NCI-H2171 treated with DMSO at 0.1 percent for 48 hours (cell line): Measurements from ENCODE around the gene ROR2.

Experiments
- DNase-seq: peaks from one replicate; lab custom pipeline; 2025; lab: John Stamatoyannopoulos, UW

Gene ROR2

DNA sequence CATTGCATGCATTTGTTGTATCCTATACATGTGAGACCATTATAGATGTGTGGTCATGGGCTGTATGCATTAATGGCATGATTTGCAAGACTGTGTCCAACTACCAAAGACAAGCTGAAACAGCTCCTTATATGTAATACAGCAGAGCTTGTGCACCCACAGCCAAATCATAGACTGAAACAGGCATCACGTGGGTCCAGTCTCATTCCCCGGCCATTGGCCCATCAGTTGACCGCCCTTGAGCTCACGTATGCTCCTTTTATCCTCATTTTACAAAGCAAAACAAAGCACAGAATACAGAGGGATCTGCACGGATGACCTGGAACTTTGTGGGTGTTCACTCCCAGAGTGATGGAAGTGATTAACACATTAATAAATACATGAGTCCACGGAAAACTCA, 109.1 kb downstream of the ROR2 start:
- DNase-seq = no peak

DNA sequence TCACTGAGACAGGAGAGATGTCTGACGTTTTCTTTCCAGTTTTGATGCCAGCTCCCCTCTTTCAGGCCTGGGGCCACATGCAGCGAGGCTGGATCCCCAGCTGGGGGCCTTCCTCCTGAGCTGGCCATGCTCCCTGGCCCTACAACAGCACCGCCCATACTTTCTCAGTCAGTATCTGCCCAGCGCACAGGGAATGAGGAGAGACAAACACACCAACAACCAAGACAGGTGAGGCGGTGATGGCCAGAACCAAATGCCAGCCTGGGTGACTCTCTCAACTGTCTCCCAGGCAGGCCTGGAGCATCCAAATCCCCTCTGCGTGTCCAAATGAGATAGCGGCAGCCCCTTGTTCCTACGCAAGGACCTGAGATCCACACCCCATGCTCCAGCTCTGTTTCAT, 109.6 kb downstream of the ROR2 start:
- no peak for DNase-seq

DNA sequence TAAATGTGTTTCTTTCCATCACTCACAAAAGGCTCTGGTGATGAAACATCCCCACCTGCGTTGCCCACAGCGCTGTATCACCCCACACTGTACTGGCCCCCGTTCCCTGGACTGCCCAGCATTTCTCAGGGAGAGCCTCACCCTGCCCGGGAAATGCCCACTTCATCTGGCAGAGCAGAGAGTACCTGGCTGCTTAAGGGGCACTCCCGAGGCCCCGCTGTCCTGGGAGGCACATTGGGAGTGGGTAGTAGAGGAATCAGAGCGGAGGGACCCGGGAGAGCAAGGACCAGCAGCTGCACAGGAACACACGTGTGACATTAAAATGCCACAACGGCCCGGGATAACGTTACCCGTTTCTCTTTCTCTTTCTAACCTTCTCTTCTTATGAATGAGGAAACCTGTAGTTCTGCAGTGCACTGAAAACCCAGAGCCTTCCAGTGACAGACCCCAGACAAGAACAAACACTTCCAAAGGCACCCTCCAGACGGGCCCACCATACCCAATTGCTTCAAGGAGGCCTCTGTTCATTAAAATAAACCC, 110.0 kb downstream of the ROR2 start:
- DNase-seq = no peak

DNA sequence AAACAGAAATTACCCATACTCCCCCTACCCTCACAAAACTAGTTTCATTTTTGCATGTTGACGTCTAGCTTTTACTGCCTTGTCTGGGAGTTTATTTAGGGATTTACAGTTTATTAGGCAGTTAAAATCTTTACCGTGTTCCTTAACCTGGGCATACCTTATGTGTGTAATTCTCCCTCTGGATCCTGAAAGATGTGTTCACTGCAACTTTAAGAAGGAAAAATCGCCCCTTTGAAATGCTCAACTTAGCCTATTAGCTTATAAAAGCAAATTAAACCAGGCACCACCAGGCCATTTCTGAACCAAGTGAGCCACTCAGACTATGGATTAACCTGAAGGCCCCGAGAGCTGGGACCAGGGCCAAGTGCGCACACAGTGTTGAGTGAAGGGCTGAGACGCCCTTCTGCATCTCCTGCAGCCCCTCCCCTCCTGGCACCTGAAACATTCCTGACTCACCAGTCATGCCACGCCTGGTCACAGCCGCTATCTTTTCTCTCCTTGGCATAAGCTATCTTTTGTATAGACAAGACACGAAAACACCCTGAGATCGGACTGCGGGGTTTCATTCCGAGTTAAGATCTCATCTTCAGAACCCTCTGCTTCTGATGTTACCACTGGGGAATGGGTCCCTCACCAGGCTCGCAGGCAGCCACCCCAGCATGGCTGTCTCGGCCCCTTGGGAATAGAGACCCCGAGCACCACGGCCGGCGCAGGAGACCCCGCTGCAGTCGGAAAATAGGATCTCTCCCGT, 111.9 kb downstream of the ROR2 start:
- DNase-seq = peak; percentile 87

DNA sequence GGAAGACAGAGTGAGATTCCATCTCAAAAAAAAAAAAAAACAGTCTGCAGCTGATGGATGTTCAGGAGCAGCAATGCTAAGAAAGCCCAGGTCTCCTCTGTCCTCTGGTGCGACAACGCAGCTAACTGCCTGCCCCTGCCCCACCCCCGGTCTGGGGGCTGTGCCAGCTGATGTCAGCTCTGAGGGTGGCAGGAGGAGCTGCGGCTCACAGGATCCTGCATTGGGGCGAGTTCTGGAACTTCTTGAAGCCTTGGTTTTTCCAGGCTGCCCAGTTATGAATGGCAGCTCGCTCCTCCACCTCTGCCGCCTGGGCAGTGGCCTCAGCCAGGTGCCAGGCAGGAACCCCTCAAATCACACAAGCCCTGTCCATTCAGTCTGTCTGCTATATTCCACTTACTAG, 113.5 kb downstream of the ROR2 start:
- DNase-seq = no peak

DNA sequence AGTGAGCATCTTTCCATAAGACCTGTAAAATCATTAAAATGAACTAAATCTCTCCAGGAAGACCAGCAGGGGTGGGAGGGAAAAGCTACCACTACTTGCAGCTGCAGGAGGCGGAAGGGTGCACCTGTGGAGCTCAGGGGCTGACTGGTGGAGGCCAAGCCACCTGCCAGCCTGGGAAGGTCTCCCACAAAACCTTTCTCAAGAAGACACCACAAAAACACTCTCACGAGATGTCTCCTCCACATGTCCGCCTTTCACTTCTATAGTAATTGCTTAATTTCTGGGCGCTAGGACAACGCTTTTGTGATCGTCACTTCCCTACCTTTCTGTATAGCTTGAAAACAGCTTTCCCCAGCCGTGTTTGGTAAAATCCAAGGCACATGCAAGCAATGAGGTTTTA, 114.4 kb downstream of the ROR2 start:
- no peak for DNase-seq

DNA sequence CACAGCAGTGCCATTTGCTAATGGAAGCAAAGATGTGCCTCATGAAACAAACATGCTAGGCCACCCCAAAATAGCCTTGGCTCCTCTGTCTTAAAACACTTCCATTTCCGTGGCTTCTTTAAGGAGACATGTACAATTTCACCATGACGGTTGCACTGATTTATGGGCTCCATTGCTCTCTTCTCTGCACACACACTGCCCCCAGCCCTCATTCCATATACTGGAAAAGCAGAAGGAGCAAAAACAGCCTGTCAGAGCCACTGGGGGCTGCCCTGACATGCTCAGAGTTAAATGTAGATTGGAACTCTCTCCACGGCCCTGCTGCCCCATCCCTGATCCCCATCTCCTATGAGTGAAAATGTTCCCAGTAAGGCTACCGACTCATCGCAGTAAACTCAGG, 114.8 kb downstream of the ROR2 start:
- no peak for DNase-seq

DNA sequence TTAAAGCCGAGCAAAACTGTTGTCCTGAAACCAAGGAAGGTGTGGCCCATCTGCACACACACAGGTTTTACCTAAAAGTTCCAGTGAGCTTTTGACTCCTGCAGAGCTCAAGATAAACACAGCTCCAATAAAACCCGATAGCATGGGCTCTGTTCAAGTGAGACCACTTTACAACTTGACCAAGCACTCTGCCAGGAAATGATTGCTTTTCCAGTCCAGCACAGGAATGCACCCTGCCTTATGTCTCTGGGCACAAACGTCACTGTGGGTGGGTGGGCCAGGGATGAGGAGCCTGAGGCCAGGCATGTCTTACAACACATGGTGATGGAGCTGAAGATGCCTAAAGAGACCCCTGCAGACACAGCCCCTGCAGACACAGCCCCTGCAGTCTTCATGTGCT, 115.3 kb downstream of the ROR2 start:
- DNase-seq = no peak

DNA sequence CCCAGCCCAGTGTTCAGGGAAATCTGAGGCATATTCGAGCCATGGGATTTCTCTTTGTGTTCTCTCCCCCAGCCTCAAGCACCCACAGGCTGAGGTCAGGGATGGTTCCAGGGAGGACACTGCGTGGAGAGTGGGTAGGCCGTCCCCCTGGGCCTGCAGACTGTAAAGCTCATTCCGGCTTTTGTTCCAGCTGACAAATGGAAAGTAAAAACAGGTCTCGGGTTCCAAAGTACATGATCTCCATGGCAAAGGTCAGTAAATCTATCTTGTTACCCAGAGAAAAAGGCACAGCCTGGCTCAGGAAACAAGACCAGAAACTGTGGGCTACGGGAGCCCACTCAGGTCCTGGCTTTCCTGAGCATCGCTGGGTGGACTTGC, 116.2 kb downstream of the ROR2 start:
- no peak for DNase-seq

DNA sequence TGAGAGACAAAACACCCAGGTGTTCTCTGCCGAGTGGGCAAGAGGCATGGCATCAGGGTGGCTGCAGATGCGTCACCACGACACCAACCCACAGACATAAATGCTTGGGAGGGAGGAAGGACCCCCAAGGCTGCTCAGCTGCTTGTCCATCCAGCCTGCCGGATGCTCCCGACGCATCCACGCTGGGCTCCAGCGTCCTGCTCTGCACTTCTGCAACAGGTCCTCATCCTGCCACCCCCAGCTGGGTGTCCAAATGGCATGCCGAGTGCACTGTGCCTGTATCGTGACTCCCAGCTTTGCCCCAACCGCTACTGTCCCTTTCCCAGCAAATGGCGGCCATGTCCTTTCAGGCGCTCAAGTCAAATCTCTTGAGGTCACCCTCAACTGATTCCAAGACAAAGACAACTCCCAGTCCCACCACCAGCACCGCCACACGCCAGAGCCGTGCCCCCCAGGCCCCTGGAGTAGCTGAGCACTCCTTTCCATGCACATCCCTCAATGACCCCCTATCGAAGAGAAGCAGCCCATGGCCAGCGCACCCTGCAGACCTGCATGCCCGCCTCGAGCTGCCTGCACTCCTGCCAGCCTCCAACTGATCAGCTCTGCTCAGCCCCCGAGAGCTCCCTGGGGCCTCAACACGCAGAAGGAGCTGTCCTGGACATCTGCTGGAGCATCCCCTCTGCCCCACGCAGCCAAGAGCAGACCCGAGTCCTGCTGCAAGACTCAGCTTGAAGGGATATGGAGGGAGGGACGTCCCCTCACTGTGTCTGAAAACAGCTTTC, 116.7 kb downstream of the ROR2 start:
- DNase-seq = no peak

DNA sequence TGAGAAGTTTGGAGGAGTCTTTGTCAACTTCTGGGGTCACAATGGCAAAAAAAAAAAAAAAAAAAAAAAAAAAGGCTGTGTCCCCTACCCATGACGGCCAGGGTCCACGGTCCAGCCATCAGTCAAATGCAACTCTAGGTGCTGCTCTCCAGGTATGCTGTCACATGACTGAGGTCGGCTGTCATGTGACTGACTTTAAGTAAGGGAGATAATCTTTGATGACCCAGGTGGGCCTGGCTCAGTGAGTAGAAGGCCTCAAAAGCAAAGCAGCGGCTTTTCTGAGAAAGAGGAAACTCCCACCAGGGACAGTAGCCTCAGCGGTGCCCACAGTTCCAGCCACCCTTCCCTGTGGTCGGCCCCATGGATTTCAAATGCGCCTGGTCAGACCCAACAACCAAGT, 117.7 kb downstream of the ROR2 start:
- DNase-seq = no peak

DNA sequence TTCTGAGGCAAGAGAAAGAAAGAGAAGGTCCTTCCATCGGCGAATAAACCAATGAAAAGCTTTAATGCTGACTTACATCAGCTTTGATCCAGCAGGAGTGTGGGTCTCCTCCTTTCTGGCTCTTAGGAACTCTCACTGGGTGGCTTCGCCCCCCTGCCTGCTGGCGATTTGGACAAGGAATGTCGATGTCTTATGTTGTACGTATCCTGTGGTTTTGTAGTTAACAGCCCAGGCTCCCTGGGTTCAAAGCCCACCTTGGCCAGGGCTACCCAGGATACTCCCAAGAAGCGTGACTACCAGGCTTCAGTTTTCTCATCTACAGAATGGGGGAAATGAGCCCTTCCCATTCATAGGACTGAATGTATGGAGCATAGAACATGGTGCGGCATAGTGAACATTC, 124.2 kb downstream of the ROR2 start:
- no peak for DNase-seq

DNA sequence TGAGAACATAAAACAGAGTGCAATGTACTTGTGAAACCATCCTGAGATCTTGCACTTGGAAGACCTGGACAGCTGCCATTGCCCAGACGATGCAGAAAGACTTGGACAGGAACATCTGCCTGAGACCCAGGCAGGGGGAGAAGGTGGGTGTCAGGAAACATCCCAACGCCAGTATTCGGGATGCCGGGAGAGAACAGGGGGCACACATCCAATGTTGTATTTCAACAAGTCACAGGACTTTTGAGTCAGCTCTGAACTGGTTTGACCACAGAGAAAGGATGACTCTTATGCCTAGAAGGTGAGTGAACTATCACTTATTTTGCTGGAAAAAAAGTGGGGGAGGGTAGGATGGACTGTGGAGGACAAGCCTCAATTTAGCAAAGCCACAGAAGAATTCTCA, 124.6 kb downstream of the ROR2 start:
- DNase-seq = no peak

DNA sequence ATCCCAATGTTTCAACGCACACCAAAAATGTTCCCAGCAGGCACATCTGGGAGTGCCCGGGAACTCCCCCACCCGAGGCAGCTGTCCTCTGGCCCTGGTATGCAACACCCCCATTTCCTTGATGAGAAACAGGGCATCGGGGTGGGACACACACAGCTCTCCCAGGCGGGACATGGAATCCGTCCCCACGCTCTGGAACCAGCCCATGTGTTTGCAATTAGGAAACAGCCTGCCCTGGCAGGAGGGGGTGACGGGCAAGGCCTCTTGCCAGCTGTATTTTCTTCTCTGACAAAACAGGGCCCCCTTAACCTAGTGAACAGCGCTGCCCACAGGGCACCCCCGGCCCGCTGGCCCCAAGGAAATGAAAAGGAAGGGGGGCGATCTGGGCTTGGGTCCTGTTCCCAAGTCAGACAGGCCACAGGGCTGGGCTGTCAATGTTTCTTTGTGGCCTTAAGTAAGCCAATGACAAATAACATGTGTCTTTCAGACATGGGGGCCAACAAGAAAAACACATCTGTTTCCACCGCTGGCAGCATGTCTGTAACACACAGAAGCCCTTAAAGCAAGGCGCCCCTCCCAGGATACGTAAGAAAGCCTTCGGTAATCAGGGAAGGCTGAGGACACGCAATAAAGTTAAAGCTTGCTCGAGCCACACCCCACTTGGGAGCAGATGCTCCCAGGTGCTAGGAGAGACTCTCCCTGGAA, 125.3 kb downstream of the ROR2 start:
- DNase-seq = no peak

DNA sequence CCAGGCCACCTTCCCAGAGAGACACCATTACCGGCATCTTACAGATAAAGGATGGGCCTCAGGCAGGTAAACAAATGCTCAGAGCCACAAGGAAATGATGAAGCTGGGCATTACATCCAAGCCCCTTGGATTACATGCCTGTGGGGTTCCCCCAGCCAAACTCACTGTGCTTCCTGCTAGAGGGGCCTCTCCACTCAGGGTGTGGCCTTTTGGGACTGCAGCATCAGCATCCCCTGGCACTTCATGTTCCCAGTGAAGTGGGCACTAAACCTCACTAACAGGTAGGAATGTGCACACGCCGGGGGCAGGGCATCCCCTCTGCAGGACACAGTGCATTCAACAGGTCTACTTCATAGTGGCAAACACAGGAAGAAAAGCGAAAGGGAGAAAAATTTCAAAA, 125.9 kb downstream of the ROR2 start:
- no peak for DNase-seq

DNA sequence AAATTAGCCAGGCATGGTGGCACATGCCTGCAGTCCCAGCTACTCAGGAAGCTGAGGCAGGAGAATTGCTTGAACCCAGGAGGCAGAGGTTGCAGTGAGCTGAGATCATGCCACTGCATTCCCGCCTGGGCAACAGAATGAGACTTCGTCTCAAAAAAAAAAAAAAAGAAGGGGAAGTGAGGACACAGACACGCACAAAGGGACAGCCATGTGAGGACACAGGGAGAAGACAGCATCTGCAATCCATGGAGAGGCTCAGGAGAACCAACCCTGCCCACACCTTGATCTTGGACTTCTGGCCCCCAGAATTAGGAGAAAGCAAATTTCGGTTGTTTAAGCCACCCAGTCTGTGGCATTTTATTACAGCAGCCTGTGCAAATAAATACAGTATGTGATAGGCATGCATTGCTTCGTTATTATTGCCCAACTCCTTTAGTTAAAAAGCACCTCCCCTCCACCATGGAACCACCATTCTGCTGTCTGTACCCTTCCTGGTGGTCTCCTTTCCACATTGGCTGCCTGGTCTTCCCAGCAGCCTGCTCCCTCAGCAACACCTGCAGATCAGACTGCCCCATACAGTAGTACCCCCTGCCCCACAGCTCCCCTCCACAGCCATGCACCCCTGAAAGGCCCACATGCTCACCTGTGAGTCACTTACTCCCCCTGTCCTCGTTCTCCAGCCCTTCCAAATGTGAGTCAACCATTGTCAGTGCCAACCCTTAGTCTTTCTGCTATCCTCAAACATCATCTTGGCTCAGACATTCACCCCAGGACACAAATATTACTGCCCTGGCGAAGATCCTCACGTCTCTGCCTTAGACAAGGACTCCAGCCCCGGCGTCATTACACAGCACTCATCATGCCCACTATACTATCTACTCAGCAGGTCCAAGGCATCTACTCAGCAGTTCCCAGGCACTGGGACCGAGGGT, 128.8 kb downstream of the ROR2 start:
- DNase-seq = no peak

DNA sequence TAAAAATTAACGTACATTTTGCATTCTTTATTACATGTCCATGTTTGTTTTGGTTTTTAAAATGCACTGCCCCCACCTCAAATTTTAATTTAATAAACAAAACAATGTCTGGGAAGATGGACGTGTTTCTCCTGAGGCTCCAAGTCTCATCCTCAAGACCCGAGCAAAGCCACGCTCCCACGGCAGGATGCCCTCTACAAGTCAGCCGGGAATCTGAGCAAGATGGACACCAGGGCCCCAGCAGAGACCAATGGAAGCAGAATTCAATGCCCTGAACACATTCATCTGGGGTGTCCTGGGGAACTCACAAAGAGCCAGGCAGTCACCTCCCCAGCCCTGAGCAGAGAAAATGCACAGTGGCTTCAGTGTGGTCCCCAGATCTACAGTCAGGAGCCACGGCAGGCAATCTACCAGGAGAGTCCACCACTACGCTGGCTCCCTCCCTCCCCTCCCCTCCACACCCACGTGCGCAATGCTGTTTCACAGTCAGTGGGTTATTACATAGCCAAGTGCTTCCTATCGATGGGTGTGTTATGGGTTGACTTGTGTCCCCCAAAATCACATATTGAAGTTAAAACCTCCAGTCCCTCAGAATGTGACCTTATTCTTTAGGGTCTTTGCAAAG, 129.8 kb downstream of the ROR2 start:
- DNase-seq = no peak

DNA sequence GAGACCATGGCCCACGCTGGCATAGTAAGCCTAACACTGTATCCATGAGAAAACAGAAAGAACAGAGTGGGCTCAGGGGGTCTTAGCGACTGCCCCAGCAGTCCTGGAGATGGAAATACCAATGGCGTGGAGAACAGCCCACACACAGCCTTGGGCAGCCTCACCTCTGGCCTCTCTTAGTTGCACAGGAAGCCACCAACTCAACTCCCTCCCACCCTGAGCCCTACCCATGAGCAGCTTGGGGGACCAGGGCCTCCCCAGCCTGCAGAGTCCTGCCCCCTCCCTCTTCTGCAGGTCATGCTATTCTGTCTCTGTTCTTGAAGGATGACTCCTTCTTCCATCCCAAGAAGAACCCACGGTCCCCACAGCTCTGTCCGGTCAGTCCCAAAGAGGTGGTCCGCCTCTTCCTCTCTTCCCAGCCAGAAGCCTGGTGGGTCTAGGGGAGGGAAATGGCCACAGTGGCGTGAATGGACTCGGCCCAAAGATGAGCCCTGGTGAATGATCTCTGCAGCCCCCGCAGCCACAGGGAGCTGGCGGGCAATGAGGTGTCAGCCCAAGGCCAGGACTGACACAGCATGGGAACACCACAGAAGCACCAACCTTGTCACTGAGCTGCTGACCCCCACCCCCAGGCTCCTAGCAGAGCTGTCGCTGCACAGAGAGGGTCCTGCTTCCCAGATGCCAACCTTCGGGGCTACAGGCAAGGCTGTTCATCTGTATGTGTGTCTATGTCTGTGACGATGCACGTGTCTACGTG, 131.2 kb downstream of the ROR2 start:
- no peak for DNase-seq

DNA sequence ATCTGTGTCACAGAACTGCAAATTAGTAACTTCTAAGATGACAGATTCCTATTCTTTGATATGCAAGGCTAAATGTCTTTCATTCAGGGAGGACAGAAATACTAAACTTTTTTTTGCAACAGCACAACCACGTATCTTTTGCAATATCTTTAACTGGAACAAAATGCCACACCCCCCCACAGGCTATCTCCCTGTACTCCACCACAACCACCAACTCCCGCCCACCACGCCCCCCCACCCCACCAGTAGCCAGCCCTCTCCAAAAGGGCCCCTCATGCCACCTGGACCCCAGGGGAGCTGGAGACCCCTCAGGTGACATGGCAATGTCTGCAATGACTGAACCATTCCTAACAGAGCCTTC, 131.8 kb downstream of the ROR2 start:
- no peak for DNase-seq

DNA sequence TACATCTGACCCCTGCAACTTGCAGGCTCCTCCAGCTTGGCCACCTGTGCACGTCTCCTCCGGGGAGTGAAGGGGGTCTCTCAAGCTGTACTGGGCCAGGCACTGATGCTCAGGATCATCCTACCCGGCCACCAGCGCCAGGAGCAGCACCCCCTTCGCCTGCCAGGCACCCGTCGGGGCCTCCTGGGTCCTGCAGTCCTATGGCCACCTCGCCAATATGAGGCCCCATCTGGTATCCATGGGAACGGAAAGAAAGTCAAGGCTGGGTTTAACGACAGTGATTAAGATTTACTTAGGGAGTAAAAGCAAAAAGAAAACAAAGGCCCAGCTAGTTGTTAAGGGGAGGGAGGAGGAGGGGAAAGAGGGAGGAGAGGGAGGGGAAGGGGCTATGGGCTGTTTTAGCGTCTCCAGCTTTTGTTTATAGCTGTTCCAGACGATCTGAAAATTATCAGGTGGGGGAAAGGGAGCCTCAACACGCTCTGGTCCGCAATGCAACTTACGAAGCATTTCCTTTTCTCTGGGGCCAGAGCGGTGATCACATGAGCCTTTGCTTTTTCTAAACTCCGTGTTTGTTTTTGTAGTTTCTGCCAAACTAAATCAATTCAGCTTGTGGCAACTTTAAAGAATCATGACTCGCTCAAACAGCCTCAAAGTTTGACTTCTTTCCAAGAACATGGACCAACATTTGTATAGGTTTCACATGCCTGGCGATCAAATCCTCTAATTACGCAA, 132.4 kb downstream of the ROR2 start:
- no peak for DNase-seq
